GM12878 (cell line): ENCODE results near the gene COIL. TPM values are rescaled to one million over a fixed set of nuclear protein-coding genes. Genes with fewer than 3 reads are reported as not detected.

Experiments
- CHD4 ChIP-seq: fragments of 200-600 bp; sonication (generic); IDR thresholded peaks from 2 replicates; pipeline ENCODE4 v1.6.1; 2016; ENCODE audit warnings: mild to moderate bottlenecking
- CREM ChIP-seq: IDR thresholded peaks from 2 replicates; pipeline ENCODE4 v1.6.1; 2014; ENCODE audit warnings: antibody characterized with exemption, low read depth
- HDAC2 ChIP-seq: fragments of 200-600 bp; sonication (generic); IDR thresholded peaks from 2 replicates; pipeline ENCODE4 v1.6.1; 2017
- HDAC6 ChIP-seq: fragments of 200-600 bp; sonication (generic); IDR thresholded peaks from one replicate; pipeline ENCODE4 v1.8.0; 2017; ENCODE audit warnings: antibody characterized with exemption; ENCODE audit not compliant: unreplicated experiment
- IKZF2 ChIP-seq, 2 experiments: fragments of 450-650 bp; IDR thresholded peaks; 2 replicates each; pipeline ENCODE4 v1.6.1; 2017; ENCODE audit warnings: mild to moderate bottlenecking in 2 of 2, moderate library complexity in 2 of 2
- MYC ChIP-seq: IDR thresholded peaks from 2 replicates; pipeline ENCODE4 v1.6.1; 2011; ENCODE audit warnings: mild to moderate bottlenecking, low read length, moderate library complexity, inconsistent platforms; ENCODE audit not compliant: insufficient read depth, insufficient replicate concordance, insufficient read length, severe bottlenecking
- NR2F1 ChIP-seq: fragments of 450-650 bp; conservative IDR thresholded peaks from 2 replicates; pipeline ENCODE4 v1.6.1; 2017; ENCODE audit warnings: mild to moderate bottlenecking
- PAX8 ChIP-seq: fragments of 450-650 bp; IDR thresholded peaks from 2 replicates; pipeline ENCODE4 v1.6.1; 2017; ENCODE audit warnings: mild to moderate bottlenecking, moderate library complexity
- PML ChIP-seq: IDR thresholded peaks from 2 replicates; pipeline ENCODE4 v1.6.1; 2012; ENCODE audit warnings: low read length, inconsistent platforms
- SKIL ChIP-seq: fragments of 450-650 bp; IDR thresholded peaks from 2 replicates; pipeline ENCODE4 v1.6.1; 2017; ENCODE audit warnings: mild to moderate bottlenecking, low read depth, inconsistent platforms; ENCODE audit not compliant: poor library complexity, severe bottlenecking
- SREBF2 ChIP-seq: IDR thresholded peaks from 2 replicates; pipeline ENCODE4 v1.6.1; 2012; ENCODE audit warnings: mild to moderate bottlenecking, low read length
- STAT1 ChIP-seq: fragments of 450-650 bp; conservative IDR thresholded peaks from 2 replicates; pipeline ENCODE4 v1.6.1; 2014; ENCODE audit warnings: antibody characterized with exemption, mild to moderate bottlenecking
- TCF3 ChIP-seq: IDR thresholded peaks from 2 replicates; pipeline ENCODE4 v1.6.1; 2012; ENCODE audit warnings: low read depth, mild to moderate bottlenecking, low read length, borderline replicate concordance; ENCODE audit not compliant: insufficient read depth
- ZNF217 ChIP-seq: fragments of 450-650 bp; IDR thresholded peaks from 2 replicates; pipeline ENCODE4 v1.6.1; 2017; ENCODE audit warnings: antibody characterized with exemption, mild to moderate bottlenecking
- polyA plus RNA-seq, 11 experiments: library from polyadenylated mRNA; depleted of rRNA in 4 of 11; unstranded in 6 of 11; stranded (reverse) in 5 of 11; fragments of >200 nt; fragmentation: Nextera tagmentation in 4 of 11; fragmentation: Illumina TruSeq in 1 of 11; extraction: Ambion mirVana in 4 of 11; extraction: Trizol in 1 of 11; gene quantifications; 1 replicate in 1 of 11; 2 replicates in 10 of 11; pipeline versions ENCODE4 v1.2.1 to v1.2.3, GENCODE V29; 2011 to 2016; ENCODE audit warnings: inconsistent platforms in 2 of 11, missing spikeins in 2 of 11, low read depth in 1 of 11
- total RNA-seq, 4 experiments: library from RNA; depleted of rRNA in 3 of 4; stranded (reverse); fragments of >200 nt in 3 of 4; fragmentation: Illumina TruSeq in 1 of 4; extraction: Trizol in 1 of 4; gene quantifications; 2 replicates each; pipeline versions ENCODE4 v1.2.1 to v1.2.3, GENCODE V29; 2013 to 2021

The COIL gene
- total and polyA plus RNA-seq, 10 of the 15 experiments (the other 5 are each of a cell fraction or from before 2014, with no cell fraction given): 13.7 to 24.3 (median 17.4) TPM

GRCh38 chr17:56913867-56914580, 46.8 kb downstream of the COIL start, which contains the start of gene TRIM25 (continued):
- TF ChIP-seq SKIL (no peak), HDAC2 (no peak), TCF3 (peak; percentile 85), PAX8 (no peak), CHD4 (no peak), PML (peak; percentile 93), IKZF2 (IDR thresholded peaks at IDR 0.05) (peak; percentile 61 to 67; a peak in 2 of 4 replicates), STAT1 (0 out of 2 replicates have a peak, but pooled peaks have one; percentile 23), NR2F1 (peak; percentile 47; the same call in 1 of the 2 replicates), MYC (no peak), SREBF2 (no peak), ZNF217 (no peak), CREM (no peak), HDAC6 (peak; percentile 45)
